ENCODE data around the gene C1QTNF9. TPM values are rescaled to one million over a fixed set of nuclear protein-coding genes. Genes with fewer than 3 reads are reported as not detected.

C1QTNF9 gene
- total RNA-seq, 4 donors from 2014 or later: 0.28 to 0.70 TPM; not detected in 2

GRCh38 chr13:24287748-24288287 lies 21.6 kb upstream of the C1QTNF9 start:
- H3K9me3 ChIP-seq: no peaks in the 10 kb centered on the region
- H3K27me3 ChIP-seq: no peaks in the 10 kb centered on the region
- no peak overlapping the region for H3K4me3 ChIP-seq
- intact Hi-C loops (cut with DNase I; ENCODE audit: low total_unique reads): no loop called here
- TF ChIP-seq CTCF (IDR thresholded peaks at IDR 0.05): no peak
- TF ChIP-seq POLR2A (IDR thresholded peaks at IDR 0.05): no peak
- no peak overlapping the region for H3K27ac ChIP-seq
- no peaks in the 10 kb centered on the region for H3K36me3 ChIP-seq
- no peaks in the 10 kb centered on the region for H3K4me1 ChIP-seq
- DNase-seq: no peak

GRCh38 chr13:24288870-24289269 lies 20.5 kb upstream of the C1QTNF9 start:
- TF ChIP-seq CTCF (IDR thresholded peaks at IDR 0.05): no peak
- TF ChIP-seq POLR2A (IDR thresholded peaks at IDR 0.05): no peak
- H3K4me3 ChIP-seq: no peak overlapping the region
- H3K27me3 ChIP-seq: no peaks in the 10 kb centered on the region
- H3K36me3 ChIP-seq: no peaks in the 10 kb centered on the region
- H3K4me1 ChIP-seq: no peaks in the 10 kb centered on the region
- DNase-seq: no peak
- intact Hi-C loops (cut with DNase I; ENCODE audit: low total_unique reads): no loop called here
- H3K27ac ChIP-seq: no peak overlapping the region
- no peaks in the 10 kb centered on the region for H3K9me3 ChIP-seq

- H3K4me3 ChIP-seq: no peak overlapping the region
- H3K36me3 ChIP-seq: no peaks in the 10 kb centered on the region
- no peaks in the 10 kb centered on the region for H3K9me3 ChIP-seq
- no peak for DNase-seq
- intact Hi-C loops (cut with DNase I; ENCODE audit: low total_unique reads): no loop called here
- H3K4me1 ChIP-seq: no peaks in the 10 kb centered on the region
- H3K27ac ChIP-seq: no peak overlapping the region
- no peak for TF ChIP-seq POLR2A (IDR thresholded peaks at IDR 0.05)
- TF ChIP-seq CTCF (IDR thresholded peaks at IDR 0.05): no peak
- H3K27me3 ChIP-seq: no peaks in the 10 kb centered on the region
Measured at GRCh38 chr13:24290280-24290932, 19.0 kb upstream of the C1QTNF9 start.

GRCh38 chr13:24292481-24292880 lies 16.9 kb upstream of the C1QTNF9 start:
- H3K9me3 ChIP-seq: no peaks in the 10 kb centered on the region
- H3K36me3 ChIP-seq: no peaks in the 10 kb centered on the region
- no peak for DNase-seq
- TF ChIP-seq POLR2A (IDR thresholded peaks at IDR 0.05) (no peak), CTCF (IDR thresholded peaks at IDR 0.05) (no peak)
- intact Hi-C loops (cut with DNase I; ENCODE audit: low total_unique reads): no loop called here
- no peaks in the 10 kb centered on the region for H3K27me3 ChIP-seq
- H3K4me3 ChIP-seq: no peak overlapping the region
- no peak overlapping the region for H3K27ac ChIP-seq
- no peaks in the 10 kb centered on the region for H3K4me1 ChIP-seq

GRCh38 chr13:24293746-24294145 lies 15.6 kb upstream of the C1QTNF9 start:
- Histone ChIP-seq H3K27me3 (no peaks in the 10 kb centered on the region), H3K27ac (no peak overlapping the region), H3K9me3 (no peaks in the 10 kb centered on the region), H3K4me3 (no peak overlapping the region), H3K36me3 (no peaks in the 10 kb centered on the region), H3K4me1 (no peaks in the 10 kb centered on the region)
- intact Hi-C loops (cut with DNase I; ENCODE audit: low total_unique reads): no loop called here
- TF ChIP-seq POLR2A (IDR thresholded peaks at IDR 0.05): no peak
- TF ChIP-seq CTCF (IDR thresholded peaks at IDR 0.05): no peak
- DNase-seq: no peak
